Keratinocyte (primary cell): ENCODE data around the gene DENND5B. TPM values are rescaled to one million over a fixed set of nuclear protein-coding genes. Genes with fewer than 3 reads are reported as not detected.

Experiments used
- DNase-seq: peaks from one replicate; pipeline ENCODE4 v3.0.0-alpha.2; 2011; ENCODE audit warnings: low read depth, missing footprints, low spot score
- FAIRE-seq: peaks from 2 replicates; lab custom pipeline; 2011; peaks lifted over from hg19 to GRCh38; lab: Jason Lieb, UNC
- H2AFZ ChIP-seq: 2 replicates; pipeline ENCODE4 v1.6.0; 2012; ENCODE audit warnings: low read length, control low read depth, inconsistent platforms; ENCODE audit not compliant: control insufficient read depth
- H3K27ac ChIP-seq: 2 replicates; pipeline ENCODE4 v1.5.1; 2011; ENCODE audit warnings: low read length; ENCODE audit not compliant: control insufficient read depth, insufficient read depth
- H3K27me3 ChIP-seq: 3 replicates; pipeline ENCODE4 v1.6.0; 2011; ENCODE audit warnings: low read length; ENCODE audit not compliant: control insufficient read depth, insufficient read depth; ENCODE audit errors: extremely low read depth
- H3K36me3 ChIP-seq, 2 experiments: 2 replicates in 1 of 2; 3 replicates in 1 of 2; pipeline ENCODE4 v1.5.1; 2011; ENCODE audit warnings: low read length in 2 of 2, mild to moderate bottlenecking in 1 of 2; ENCODE audit not compliant: control insufficient read depth in 2 of 2, insufficient read depth in 2 of 2; ENCODE audit errors: extremely low read depth in 1 of 2
- H3K4me1 ChIP-seq: 3 replicates; pipeline ENCODE4 v1.5.1; 2011; ENCODE audit warnings: low read length; ENCODE audit not compliant: control insufficient read depth, insufficient read depth; ENCODE audit errors: extremely low read depth
- H3K4me2 ChIP-seq: 3 replicates; pipeline ENCODE4 v1.6.0; 2011; ENCODE audit warnings: low read depth, low read length; ENCODE audit not compliant: control insufficient read depth, insufficient read depth; ENCODE audit errors: extremely low read depth
- H3K4me3 ChIP-seq, 3 experiments: fragments of 200-600 bp in 1 of 3; sonication (generic) in 1 of 3; 2 replicates in 2 of 3; 3 replicates in 1 of 3; pipeline ENCODE4 v1.5.1; 2011 to 2016; ENCODE audit warnings: low read length in 3 of 3, mild to moderate bottlenecking in 3 of 3, control low read depth in 2 of 3, inconsistent platforms in 1 of 3, low read depth in 1 of 3, mixed read lengths in 1 of 3, mixed run types in 1 of 3, moderate library complexity in 1 of 3; ENCODE audit not compliant: control insufficient read depth in 2 of 3, insufficient read depth in 2 of 3; ENCODE audit errors: extremely low read depth in 1 of 3
- H3K79me2 ChIP-seq: 2 replicates; pipeline ENCODE4 v1.6.0; 2012; ENCODE audit warnings: low read length; ENCODE audit not compliant: control insufficient read depth, insufficient read depth
- H3K9ac ChIP-seq: 3 replicates; pipeline ENCODE4 v1.6.0; 2011; ENCODE audit warnings: low read length; ENCODE audit not compliant: control insufficient read depth, insufficient read depth; ENCODE audit errors: extremely low read depth
- H3K9me1 ChIP-seq: 3 replicates; pipeline ENCODE4 v1.6.0; 2011; ENCODE audit warnings: low read length; ENCODE audit not compliant: control insufficient read depth, insufficient read depth; ENCODE audit errors: extremely low read depth
- H3K9me3 ChIP-seq: 2 replicates; pipeline ENCODE4 v1.5.1; 2012; ENCODE audit warnings: low read depth, low read length; ENCODE audit not compliant: control insufficient read depth
- H4K20me1 ChIP-seq: 3 replicates; pipeline ENCODE4 v1.6.0; 2011; ENCODE audit warnings: low read length; ENCODE audit not compliant: control insufficient read depth, insufficient read depth; ENCODE audit errors: extremely low read depth
- CTCF ChIP-seq, 3 experiments: IDR thresholded peaks in 1 of 3; conservative IDR thresholded peaks in 1 of 3; optimal IDR thresholded peaks in 1 of 3; 2 replicates in 2 of 3; 3 replicates in 1 of 3; pipeline versions ENCODE3 to v1.5.1; 2011; ENCODE audit warnings: low read length in 3 of 3, mild to moderate bottlenecking in 3 of 3, moderate library complexity in 2 of 3, control low read depth in 1 of 3, inconsistent platforms in 1 of 3; ENCODE audit not compliant: insufficient read depth in 2 of 3; ENCODE audit errors: extremely low read depth in 1 of 3
- EZH2 ChIP-seq: IDR thresholded peaks from one replicate; pipeline ENCODE4 v1.6.1; 2012; ENCODE audit warnings: inconsistent platforms, mild to moderate bottlenecking, low read length, moderate library complexity
- dilution Hi-C: fragments of 300-500 bp; cut with MboI; formaldehyde crosslinking; loops from one replicate; pipeline ENCODE4 v1.7.0; 2020; ENCODE audit warnings: low sequenced_read_pairs; ENCODE audit not compliant: extremely low pct_ligation_motif_present
- polyA plus RNA-seq, 5 experiments: library from polyadenylated mRNA; depleted of rRNA in 3 of 5; stranded (reverse) in 3 of 5; stranded (forward) in 1 of 5; unstranded in 1 of 5; fragments of >200 nt; gene quantifications; 1 replicate in 1 of 5; 2 replicates in 3 of 5; 3 replicates in 1 of 5; pipeline versions ENCODE4 v1.2.1 to v1.2.3, GENCODE V29; 2011 to 2012; ENCODE audit warnings: missing spikeins in 2 of 5, low read depth in 1 of 5, low replicate concordance in 1 of 5

Gene DENND5B
- polyA plus RNA-seq, 1 donor (not counting 4 experiments of a cell fraction or from before 2014, with no cell fraction given), result 4.7 TPM

- DNase-seq (no peak), FAIRE-seq (no peak)
- Histone ChIP-seq H3K9me1 (no peaks in the 10 kb centered on the region), H3K27me3 (no peaks in the 10 kb centered on the region), H3K27ac (no peak overlapping the region), H3K79me2 (no peaks in the 10 kb centered on the region), H4K20me1 (no peaks in the 10 kb centered on the region), H3K36me3 (no peaks in the 10 kb centered on the region), H3K4me1 (peaks cover 5% of the 10 kb centered on the region), H3K9me3 (no peaks in the 10 kb centered on the region), H2AFZ (no peak overlapping the region), H3K4me3 (no peak overlapping the region), H3K9ac (no peak overlapping the region), H3K4me2 (no peak overlapping the region)
- dilution Hi-C loops, result no loop called here
- no peak for TF ChIP-seq CTCF (optimal IDR thresholded peaks at IDR 0.05 in 1 of 3, IDR thresholded peaks at IDR 0.05 in 1 of 3, conservative IDR thresholded peaks at IDR 0.05 in 1 of 3; ENCODE audit: extremely low read depth in 1 of 3, insufficient read depth in 2 of 3, low read length in 3 of 3)
Observed at GRCh38 chr12:31478898-31479297, 112.0 kb downstream of the DENND5B start.

- no peaks in the 10 kb centered on the region for H3K79me2 ChIP-seq
- no peaks in the 10 kb centered on the region for H4K20me1 ChIP-seq
- no peaks in the 10 kb centered on the region for H3K9me1 ChIP-seq
- H3K4me3 ChIP-seq, result no peak overlapping the region
- H3K36me3 ChIP-seq, result no peaks in the 10 kb centered on the region
- no peak overlapping the region for H2AFZ ChIP-seq
- H3K9me3 ChIP-seq, result no peaks in the 10 kb centered on the region
- no peaks in the 10 kb centered on the region for H3K27me3 ChIP-seq
- dilution Hi-C loops, result no loop called here
- TF ChIP-seq EZH2, result no peak
- no peak for TF ChIP-seq CTCF (optimal IDR thresholded peaks at IDR 0.05 in 1 of 3, IDR thresholded peaks at IDR 0.05 in 1 of 3, conservative IDR thresholded peaks at IDR 0.05 in 1 of 3; ENCODE audit: extremely low read depth in 1 of 3, insufficient read depth in 2 of 3, low read length in 3 of 3)
- no peak overlapping the region for H3K9ac ChIP-seq
- no peak overlapping the region for H3K27ac ChIP-seq
- peaks cover 5% of the 10 kb centered on the region for H3K4me1 ChIP-seq
- FAIRE-seq, result no peak
- DNase-seq, result no peak
- H3K4me2 ChIP-seq, result no peak overlapping the region
Observed at GRCh38 chr12:31478425-31478824, 112.5 kb downstream of the DENND5B start.
